Measurements from ENCODE around the gene ISY1. TPM values are rescaled to one million over a fixed set of nuclear protein-coding genes. Genes with fewer than 3 reads are reported as not detected.

ISY1 gene
- total RNA-seq, 4 donors from 2014 or later, result 6.0 to 26.3 (median 19.6) TPM

GRCh38 chr3:129130291-129130813 lies 30.5 kb downstream of the ISY1 start:
- TF ChIP-seq CTCF (IDR thresholded peaks at IDR 0.05) (no peak), POLR2A (IDR thresholded peaks at IDR 0.05) (no peak)
- WGBS, 2 donors, result 86 to 91% methylated on average over 6 to 11 of the region's 13 CpGs
- peaks cover 40 to 88% (median 52%) of the 10 kb centered on the region in 3 donors for H3K36me3 ChIP-seq

GRCh38 chr3:129128357-129129155 lies 32.3 kb downstream of the ISY1 start:
- WGBS, 2 donors, result 87 to 96% methylated on average over 3 to 11 of the region's 16 CpGs
- no peaks in the 10 kb centered on the region for H3K9me3 ChIP-seq
- H3K4me1 ChIP-seq, result peaks cover 0 to 2% (median 0%) of the 10 kb centered on the region in 3 donors
- TF ChIP-seq POLR2A (IDR thresholded peaks at IDR 0.05), result no peak
- TF ChIP-seq CTCF (IDR thresholded peaks at IDR 0.05), result no peak
- H3K27ac ChIP-seq, result no peak overlapping the region
- no peak overlapping the region for H3K4me3 ChIP-seq
- no peaks in the 10 kb centered on the region for H3K27me3 ChIP-seq
- no peak for DNase-seq
- intact Hi-C loops (cut with DNase I), result no loop called here
- peaks cover 26 to 70% (median 43%) of the 10 kb centered on the region in 3 donors for H3K36me3 ChIP-seq

More at GRCh38 chr3:129130291-129130813, 30.5 kb downstream of the ISY1 start:
- Histone ChIP-seq H3K27ac (no peak overlapping the region), H3K9me3 (no peaks in the 10 kb centered on the region), H3K4me3 (no peak overlapping the region), H3K4me1 (no peaks in the 10 kb centered on the region), H3K27me3 (no peaks in the 10 kb centered on the region)
- no peak for DNase-seq
- intact Hi-C loops (cut with DNase I), result no loop called here

GRCh38 chr3:129126726-129127280 lies 34.1 kb downstream of the ISY1 start:
- Histone ChIP-seq H3K9me3 (no peaks in the 10 kb centered on the region), H3K27ac (no peak overlapping the region), H3K27me3 (no peaks in the 10 kb centered on the region), H3K36me3 (peaks cover 18 to 53% (median 27%) of the 10 kb centered on the region in 3 donors), H3K4me1 (peaks cover 0 to 18% (median 4%) of the 10 kb centered on the region in 3 donors), H3K4me3 (no peak overlapping the region)
- TF ChIP-seq POLR2A (IDR thresholded peaks at IDR 0.05) (no peak), CTCF (IDR thresholded peaks at IDR 0.05) (no peak)
- WGBS, 2 donors, result 94% methylated on average over 7 of the region's 9 CpGs; no CpG with 5 or more reads in 1 of the 2 donors
- intact Hi-C loops (cut with DNase I), result no loop called here
- no peak for DNase-seq

GRCh38 chr3:129123314-129124060 lies 37.4 kb downstream of the ISY1 start:
- peaks cover 0 to 20% (median 5%) of the 10 kb centered on the region in 3 donors for H3K36me3 ChIP-seq
- 57 to 62% methylated on average over 5 of the region's 5 CpGs for WGBS, 2 donors
- no peaks in the 10 kb centered on the region for H3K27me3 ChIP-seq
- TF ChIP-seq POLR2A (IDR thresholded peaks at IDR 0.05), result no peak
- no peak for TF ChIP-seq CTCF (IDR thresholded peaks at IDR 0.05)
- H3K27ac ChIP-seq, result peak overlapping the region in 3 of 4 donors; percentile 88 to 97 (median 94)
- DNase-seq, result no peak
- H3K9me3 ChIP-seq, result no peaks in the 10 kb centered on the region
- peaks cover 16 to 42% (median 16%) of the 10 kb centered on the region in 3 donors for H3K4me1 ChIP-seq
- intact Hi-C loops (cut with DNase I), result no loop called here
- H3K4me3 ChIP-seq, result no peak overlapping the region

Data from esophagus squamous epithelium (tissue), 5 donors.